Karpas-422 (cell line): Measurements from ENCODE around the gene CDK9. TPM values are rescaled to one million over a fixed set of nuclear protein-coding genes. Genes with fewer than 3 reads are reported as not detected.
A peak's percentile ranks its signal among the peaks of the same experiment; 100 is the strongest.

Experiments used
- DNase-seq: peaks from one replicate; pipeline ENCODE4 v3.0.0-alpha.2; 2015
- H2AFZ ChIP-seq: fragments of 200-600 bp; sonication (generic); 2 replicates; pipeline ENCODE4 v1.6.1; 2014; ENCODE audit warnings: antibody characterized with exemption, low read length, mixed read lengths
- H3K27ac ChIP-seq: fragments of 200-600 bp; sonication (generic); 2 replicates; pipeline ENCODE4 v1.5.1; 2014; ENCODE audit warnings: mild to moderate bottlenecking, low read length, moderate library complexity
- H3K27me3 ChIP-seq: fragments of 200-600 bp; sonication (generic); 2 replicates; pipeline ENCODE4 v1.6.1; 2014; ENCODE audit warnings: low read length, mixed read lengths
- H3K36me3 ChIP-seq: fragments of 200-600 bp; sonication (generic); 2 replicates; pipeline ENCODE4 v1.6.1; 2014; ENCODE audit warnings: low read length, mixed read lengths; ENCODE audit not compliant: insufficient read depth
- H3K4me1 ChIP-seq: fragments of 200-600 bp; sonication (generic); 2 replicates; pipeline ENCODE4 v1.6.1; 2014; ENCODE audit warnings: mild to moderate bottlenecking, low read length, mixed read lengths
- H3K4me2 ChIP-seq: fragments of 200-600 bp; sonication (generic); 2 replicates; pipeline ENCODE4 v1.6.1; 2014; ENCODE audit warnings: low read length, low read depth, mild to moderate bottlenecking; ENCODE audit not compliant: poor library complexity, severe bottlenecking
- H3K4me3 ChIP-seq: fragments of 200-600 bp; sonication (generic); 2 replicates; pipeline ENCODE4 v1.5.1; 2014; ENCODE audit warnings: mild to moderate bottlenecking, antibody characterized with exemption, low read length, mixed read lengths
- H3K79me2 ChIP-seq: fragments of 200-600 bp; sonication (generic); 2 replicates; pipeline ENCODE4 v1.6.1; 2014; ENCODE audit warnings: mild to moderate bottlenecking, low read length, mixed read lengths
- H3K9ac ChIP-seq: fragments of 200-600 bp; sonication (generic); 2 replicates; pipeline ENCODE4 v1.6.0; 2014; ENCODE audit warnings: low read length
- H3K9me2 ChIP-seq: fragments of 200-600 bp; sonication (generic), shearing (Covaris generic); replicated peaks from 2 replicates; pipeline ENCODE4 v1.6.0; 2014; ENCODE audit warnings: mild to moderate bottlenecking, low read length, moderate library complexity; ENCODE audit not compliant: insufficient read depth
- H3K9me3 ChIP-seq: fragments of 300-700, 200-600 bp; sonication (generic); 2 replicates; pipeline ENCODE4 v1.6.1; 2014; ENCODE audit warnings: low read length, mixed read lengths
- H4K20me1 ChIP-seq: fragments of 200-600 bp; sonication (generic); 2 replicates; pipeline ENCODE4 v1.6.1; 2014; ENCODE audit warnings: mild to moderate bottlenecking, antibody characterized with exemption, low read length, low read depth; ENCODE audit not compliant: insufficient read depth
- total RNA-seq: library from RNA; depleted of rRNA; stranded (reverse); fragments of >200 nt; shearing (Covaris generic); gene quantifications from 2 replicates; pipeline ENCODE4 v1.2.3, GENCODE V29; 2014; ENCODE audit warnings: low replicate concordance

CDK9 gene
- total RNA-seq, 1 experiment from 2014 or later, result 23.9 TPM

GRCh38 chr9:127767909-127768331 is 17.9 kb upstream of the CDK9 start:
- no peak overlapping the region for H3K4me2 ChIP-seq
- H3K9me2 ChIP-seq, result no peaks in the 10 kb centered on the region
- no peak overlapping the region for H3K4me3 ChIP-seq
- no peak overlapping the region for H3K27ac ChIP-seq
- no peak overlapping the region for H2AFZ ChIP-seq
- H3K79me2 ChIP-seq, result no peaks in the 10 kb centered on the region
- H3K4me1 ChIP-seq, result peaks cover 13% of the 10 kb centered on the region
- H3K36me3 ChIP-seq, result no peaks in the 10 kb centered on the region
- no peaks in the 10 kb centered on the region for H4K20me1 ChIP-seq
- H3K27me3 ChIP-seq, result no peaks in the 10 kb centered on the region
- no peaks in the 10 kb centered on the region for H3K9me3 ChIP-seq
- no peak for DNase-seq
- no peak overlapping the region for H3K9ac ChIP-seq

GRCh38 chr9:127768698-127769097 is 17.1 kb upstream of the CDK9 start:
- no peaks in the 10 kb centered on the region for H3K79me2 ChIP-seq
- no peaks in the 10 kb centered on the region for H4K20me1 ChIP-seq
- H3K9me2 ChIP-seq, result no peaks in the 10 kb centered on the region
- no peaks in the 10 kb centered on the region for H3K36me3 ChIP-seq
- no peaks in the 10 kb centered on the region for H3K9me3 ChIP-seq
- no peak overlapping the region for H3K9ac ChIP-seq
- no peak overlapping the region for H3K27ac ChIP-seq
- no peak for DNase-seq
- H3K27me3 ChIP-seq, result no peaks in the 10 kb centered on the region
- no peak overlapping the region for H3K4me3 ChIP-seq
- H3K4me2 ChIP-seq, result no peak overlapping the region
- H3K4me1 ChIP-seq, result peaks cover 13% of the 10 kb centered on the region
- no peak overlapping the region for H2AFZ ChIP-seq

- H3K9me2 ChIP-seq, result no peaks in the 10 kb centered on the region
- no peaks in the 10 kb centered on the region for H4K20me1 ChIP-seq
- H2AFZ ChIP-seq, result no peak overlapping the region
- no peaks in the 10 kb centered on the region for H3K36me3 ChIP-seq
- DNase-seq, result no peak
- H3K27ac ChIP-seq, result no peak overlapping the region
- H3K79me2 ChIP-seq, result no peaks in the 10 kb centered on the region
- H3K9me3 ChIP-seq, result no peaks in the 10 kb centered on the region
- no peak overlapping the region for H3K4me3 ChIP-seq
- no peak overlapping the region for H3K9ac ChIP-seq
- no peak overlapping the region for H3K4me2 ChIP-seq
- H3K4me1 ChIP-seq, result peaks cover 13% of the 10 kb centered on the region
- H3K27me3 ChIP-seq, result no peaks in the 10 kb centered on the region
Observed at GRCh38 chr9:127769101-127769500, 16.7 kb upstream of the CDK9 start.

- Histone ChIP-seq H3K4me2 (peak overlapping the region; percentile 91), H3K9me2 (no peaks in the 10 kb centered on the region), H3K4me3 (no peak overlapping the region), H3K4me1 (peaks cover 13% of the 10 kb centered on the region), H2AFZ (no peak overlapping the region), H4K20me1 (no peaks in the 10 kb centered on the region), H3K27ac (no peak overlapping the region), H3K36me3 (no peaks in the 10 kb centered on the region), H3K79me2 (no peaks in the 10 kb centered on the region), H3K9me3 (no peaks in the 10 kb centered on the region), H3K9ac (peak overlapping the region; percentile 54; the same call in 1 of the 2 replicates), H3K27me3 (no peaks in the 10 kb centered on the region)
- no peak for DNase-seq
Observed at GRCh38 chr9:127769929-127770582, 15.8 kb upstream of the CDK9 start.

- Histone ChIP-seq H3K27ac (no peak overlapping the region), H3K9me2 (no peaks in the 10 kb centered on the region), H3K27me3 (no peaks in the 10 kb centered on the region), H3K79me2 (no peaks in the 10 kb centered on the region), H3K9me3 (no peaks in the 10 kb centered on the region), H3K4me1 (peaks cover 13% of the 10 kb centered on the region), H3K4me2 (peak overlapping the region; percentile 91), H2AFZ (no peak overlapping the region), H3K36me3 (no peaks in the 10 kb centered on the region), H3K4me3 (peak overlapping the region; percentile 69), H3K9ac (peak overlapping the region; percentile 54), H4K20me1 (no peaks in the 10 kb centered on the region)
- DNase-seq, result no peak
Observed at GRCh38 chr9:127770583-127770904, 15.3 kb upstream of the CDK9 start.

- no peaks in the 10 kb centered on the region for H3K79me2 ChIP-seq
- no peaks in the 10 kb centered on the region for H4K20me1 ChIP-seq
- H3K9ac ChIP-seq, result peak overlapping the region; percentile 54
Observed at GRCh38 chr9:127770905-127771569, 14.8 kb upstream of the CDK9 start.

GRCh38 chr9:127771570-127772189 is 14.2 kb upstream of the CDK9 start:
- Histone ChIP-seq H3K79me2 (no peaks in the 10 kb centered on the region), H3K4me3 (no peak overlapping the region), H4K20me1 (no peaks in the 10 kb centered on the region)

More at GRCh38 chr9:127770905-127771569, 14.8 kb upstream of the CDK9 start:
- H2AFZ ChIP-seq, result peak overlapping the region; percentile 88; the same call in 1 of the 2 replicates
- no peak overlapping the region for H3K27ac ChIP-seq
- peak overlapping the region; percentile 69 for H3K4me3 ChIP-seq
- no peaks in the 10 kb centered on the region for H3K9me3 ChIP-seq
- H3K27me3 ChIP-seq, result no peaks in the 10 kb centered on the region
- H3K4me2 ChIP-seq, result peak overlapping the region; percentile 91
- H3K36me3 ChIP-seq, result no peaks in the 10 kb centered on the region
- peak; percentile 99 for DNase-seq
- no peaks in the 10 kb centered on the region for H3K9me2 ChIP-seq
- peaks cover 13% of the 10 kb centered on the region for H3K4me1 ChIP-seq

GRCh38 chr9:127772603-127773002 is 13.2 kb upstream of the CDK9 start:
- Histone ChIP-seq H3K4me2 (no peak overlapping the region), H3K27me3 (no peaks in the 10 kb centered on the region), H3K79me2 (no peaks in the 10 kb centered on the region), H3K36me3 (no peaks in the 10 kb centered on the region), H3K4me1 (peaks cover 16% of the 10 kb centered on the region), H4K20me1 (no peaks in the 10 kb centered on the region), H3K4me3 (no peak overlapping the region), H3K9me2 (no peaks in the 10 kb centered on the region), H3K27ac (no peak overlapping the region), H2AFZ (no peak overlapping the region), H3K9ac (no peak overlapping the region), H3K9me3 (no peaks in the 10 kb centered on the region)
- DNase-seq, result no peak

More at GRCh38 chr9:127771570-127772189, 14.2 kb upstream of the CDK9 start:
- Histone ChIP-seq H3K27me3 (no peaks in the 10 kb centered on the region), H3K4me2 (peak overlapping the region; percentile 36), H3K9ac (peak overlapping the region; percentile 23; the same call in 1 of the 2 replicates), H3K4me1 (peaks cover 16% of the 10 kb centered on the region), H3K9me2 (no peaks in the 10 kb centered on the region), H3K36me3 (no peaks in the 10 kb centered on the region), H2AFZ (no peak overlapping the region), H3K9me3 (no peaks in the 10 kb centered on the region), H3K27ac (no peak overlapping the region)
- no peak for DNase-seq
